AG04450 (cell line): ENCODE data around the gene CDH2. TPM values are rescaled to one million over a fixed set of nuclear protein-coding genes. Genes with fewer than 3 reads are reported as not detected.

Experiments used
- CTCF ChIA-PET: fragments of 300-600, 350-600 bp; formaldehyde crosslinking; extraction: SDS; loops from one replicate; lab custom pipeline; 2022; ENCODE audit warnings: antibody characterized with exemption, inconsistent platforms; lab: Charles Lee
- POLR2A ChIA-PET: fragments of 350-600 bp; formaldehyde crosslinking; extraction: SDS; loops from one replicate; lab custom pipeline; 2021; ENCODE audit warnings: antibody characterized with exemption, inconsistent platforms; lab: Yijun Ruan, JAX
- DNase-seq: peaks from one replicate; pipeline ENCODE4 v3.0.0-alpha.2; 2011; ENCODE audit warnings: low read depth, low spot score
- H3K27ac ChIP-seq: one replicate; pipeline ENCODE4 v1.5.1; 2012; ENCODE audit warnings: low read depth, low read length, control low read depth
- H3K27me3 ChIP-seq: one replicate; pipeline ENCODE4 v1.6.0; 2012; ENCODE audit warnings: low read length; ENCODE audit not compliant: control insufficient read depth, insufficient read depth
- H3K4me3 ChIP-seq: 2 replicates; pipeline ENCODE4 v1.5.1; 2011; ENCODE audit warnings: mild to moderate bottlenecking, low read depth, low read length, control low read depth
- H3K9me3 ChIP-seq: 2 replicates; pipeline ENCODE4 v1.5.1; 2012; ENCODE audit warnings: low read length; ENCODE audit not compliant: control insufficient read depth, insufficient read depth
- CTCF ChIP-seq: IDR thresholded peaks from 2 replicates; pipeline ENCODE4 v1.5.1; 2011; ENCODE audit warnings: low read depth, low read length, control low read depth, inconsistent platforms
- polyA plus RNA-seq: library from polyadenylated mRNA; depleted of rRNA; stranded (reverse); fragments of >200 nt; gene quantifications from 2 replicates; pipeline ENCODE4 v1.2.3, GENCODE V29; 2011

Gene CDH2
- polyA plus RNA-seq, 1 experiment, result 45.9 TPM

GRCh38 chr18:27952741-27953140 lies 224.2 kb downstream of the CDH2 start:
- H3K9me3 ChIP-seq, result no peaks in the 10 kb centered on the region
- no peaks in the 10 kb centered on the region for H3K27me3 ChIP-seq
- no peak for DNase-seq
- no peak for TF ChIP-seq CTCF
- POLR2A ChIA-PET, result no interaction called here
- H3K4me3 ChIP-seq, result no peak overlapping the region
- no peak overlapping the region for H3K27ac ChIP-seq
- CTCF ChIA-PET, result no interaction called here

- ChIA-PET CTCF (no interaction called here), POLR2A (interaction anchor here (0.6 kb wide), 1 partner anchor 107 kb away, joined by 3 read pairs; no protein-coding TSS in a partner anchor)
- H3K27ac ChIP-seq, result no peak overlapping the region
- H3K27me3 ChIP-seq, result no peaks in the 10 kb centered on the region
- no peak for TF ChIP-seq CTCF
- H3K9me3 ChIP-seq, result no peaks in the 10 kb centered on the region
- no peak for DNase-seq
- no peak overlapping the region for H3K4me3 ChIP-seq
These were observed 226.2 kb downstream of the CDH2 start for GRCh38 chr18:27950648-27951228.

- no peak for DNase-seq
These were observed 227.9 kb downstream of the CDH2 start for GRCh38 chr18:27948986-27949385.

GRCh38 chr18:27942706-27943105 lies 234.2 kb downstream of the CDH2 start:
- no peak for DNase-seq
- Histone ChIP-seq H3K4me3 (no peak overlapping the region), H3K27ac (no peak overlapping the region), H3K9me3 (no peaks in the 10 kb centered on the region), H3K27me3 (no peaks in the 10 kb centered on the region)
- TF ChIP-seq CTCF, result no peak
- ChIA-PET CTCF (no interaction called here), POLR2A (no interaction called here)

More at GRCh38 chr18:27948986-27949385, 227.9 kb downstream of the CDH2 start:
- ChIA-PET CTCF (no interaction called here), POLR2A (no interaction called here)
- Histone ChIP-seq H3K9me3 (no peaks in the 10 kb centered on the region), H3K4me3 (no peak overlapping the region), H3K27me3 (no peaks in the 10 kb centered on the region), H3K27ac (no peak overlapping the region)
- TF ChIP-seq CTCF, result no peak

GRCh38 chr18:27931535-27931934 lies 245.4 kb downstream of the CDH2 start:
- no peak for TF ChIP-seq CTCF
- Histone ChIP-seq H3K4me3 (no peak overlapping the region), H3K27me3 (no peaks in the 10 kb centered on the region), H3K27ac (no peak overlapping the region), H3K9me3 (no peaks in the 10 kb centered on the region)
- POLR2A ChIA-PET, result no interaction called here
- CTCF ChIA-PET, result no interaction called here
- DNase-seq, result no peak
